T follicular helper cell (primary cell): ENCODE measurements around the gene ZNF615.
"Not testable (repeated sequence)": the region's sequence is repeated elsewhere in the genome, so short reads cannot be mapped to it uniquely, and the experiment has no call there.

Source experiments
- DNase-seq: peaks from one replicate; pipeline ENCODE4 v3.0.0-alpha.2; 2020; ENCODE audit warnings: low read depth

Gene ZNF615

GRCh38 chr19:51980116-51980736, 27.8 kb downstream of the ZNF615 start:
- DNase-seq: no peak

DNA sequence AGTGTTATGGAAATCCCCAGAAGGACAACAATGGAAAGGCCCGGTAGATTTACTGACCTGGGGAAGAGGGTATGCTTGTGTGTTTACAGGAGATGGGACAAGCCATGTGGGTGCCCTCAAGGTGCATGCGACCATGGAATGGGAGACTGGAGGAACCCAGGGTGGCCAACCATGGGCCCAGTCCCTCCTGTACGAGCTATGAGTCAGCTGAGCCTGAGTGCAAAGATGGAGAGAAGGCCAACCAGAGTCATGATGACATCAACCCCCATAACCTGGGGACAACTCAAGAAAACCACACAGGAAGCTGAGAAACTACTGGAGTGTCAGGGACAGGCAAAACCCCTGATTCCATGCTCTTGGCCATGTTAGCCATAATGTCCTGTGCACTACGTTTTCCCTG, 29.1 kb downstream of the ZNF615 start:
- no peak for DNase-seq

DNA sequence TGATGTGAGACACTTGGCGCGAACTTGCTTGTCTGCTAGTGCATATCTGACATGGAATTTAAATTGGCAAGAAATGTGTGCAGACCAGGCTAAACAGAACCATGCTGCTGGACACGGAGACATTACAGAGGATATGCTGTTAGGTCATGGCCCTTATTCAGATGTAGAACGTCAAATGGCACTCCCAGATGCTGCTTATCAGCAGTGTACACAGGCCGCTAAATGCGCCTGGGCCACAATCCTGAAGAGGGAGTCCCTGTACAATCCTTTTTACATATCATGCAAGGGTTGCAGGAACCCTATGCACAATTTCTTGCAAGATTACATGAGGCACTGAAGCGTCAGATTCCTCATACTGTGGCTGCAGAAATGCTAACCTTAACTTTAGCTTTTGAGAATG, 30.7 kb downstream of the ZNF615 start:
- no peak for DNase-seq

DNA sequence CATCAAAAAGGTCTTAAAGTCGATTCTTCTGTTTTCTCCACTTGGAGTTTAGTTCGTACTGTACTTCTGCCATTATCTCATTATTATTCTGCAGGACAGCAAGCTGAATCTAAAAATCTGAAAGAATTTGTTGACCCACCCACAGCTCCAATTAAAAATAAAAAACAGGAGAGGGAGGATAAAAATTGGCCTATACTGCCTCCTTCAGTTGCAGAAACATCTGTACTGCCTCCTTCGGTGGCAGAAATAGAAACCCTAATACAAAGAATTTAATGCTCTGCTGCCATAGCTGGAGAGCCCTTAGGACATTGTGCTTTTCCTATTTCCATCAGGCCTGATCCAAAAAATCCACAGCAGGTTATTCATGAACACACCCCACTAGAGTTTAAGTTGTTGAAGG, 31.2 kb downstream of the ZNF615 start:
- DNase-seq: no peak

GRCh38 chr19:51975787-51976186, 32.2 kb downstream of the ZNF615 start:
- not testable (repeated sequence) for DNase-seq

DNA sequence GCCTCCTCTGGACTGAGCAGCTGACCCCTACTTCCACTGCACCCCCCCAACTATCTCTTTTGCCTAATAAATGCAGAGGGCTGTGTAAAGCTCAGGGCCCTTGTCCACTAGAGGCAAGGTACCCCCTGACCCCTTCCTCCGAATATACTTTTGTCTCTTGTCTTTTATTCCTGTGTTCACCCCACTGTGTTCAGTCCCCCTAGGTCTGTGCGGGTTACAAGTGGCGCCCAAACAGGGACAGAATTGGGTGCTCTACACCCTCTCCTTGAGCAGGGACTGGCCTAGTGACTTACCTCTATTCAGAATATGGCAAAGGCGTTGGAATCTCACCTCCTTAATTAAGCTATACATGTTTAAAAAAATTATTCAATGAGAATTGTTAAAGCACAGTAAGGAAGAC, 36.4 kb downstream of the ZNF615 start:
- DNase-seq: no peak

GRCh38 chr19:51970718-51971117, 37.3 kb downstream of the ZNF615 start:
- DNase-seq: no peak

DNA sequence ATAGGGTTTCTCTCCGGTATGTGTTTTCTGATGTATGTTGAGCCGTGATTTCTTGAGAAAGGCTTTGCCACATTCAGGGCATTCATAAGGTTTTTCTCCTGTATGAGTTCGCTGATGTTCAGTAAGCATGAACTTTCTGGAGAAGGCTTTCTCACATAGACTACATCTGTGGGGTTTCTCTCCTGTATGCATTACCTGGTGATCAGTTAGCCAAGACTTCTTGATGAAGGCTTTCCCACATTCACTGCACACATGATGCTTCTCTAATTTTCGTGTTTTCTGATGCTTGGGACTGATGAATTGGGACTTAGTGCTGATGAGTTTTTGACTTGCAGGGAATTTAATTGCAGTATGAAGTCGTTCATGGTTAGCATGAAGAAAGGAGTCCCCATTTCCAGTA, 42.4 kb downstream of the ZNF615 start:
- no peak for DNase-seq

DNA sequence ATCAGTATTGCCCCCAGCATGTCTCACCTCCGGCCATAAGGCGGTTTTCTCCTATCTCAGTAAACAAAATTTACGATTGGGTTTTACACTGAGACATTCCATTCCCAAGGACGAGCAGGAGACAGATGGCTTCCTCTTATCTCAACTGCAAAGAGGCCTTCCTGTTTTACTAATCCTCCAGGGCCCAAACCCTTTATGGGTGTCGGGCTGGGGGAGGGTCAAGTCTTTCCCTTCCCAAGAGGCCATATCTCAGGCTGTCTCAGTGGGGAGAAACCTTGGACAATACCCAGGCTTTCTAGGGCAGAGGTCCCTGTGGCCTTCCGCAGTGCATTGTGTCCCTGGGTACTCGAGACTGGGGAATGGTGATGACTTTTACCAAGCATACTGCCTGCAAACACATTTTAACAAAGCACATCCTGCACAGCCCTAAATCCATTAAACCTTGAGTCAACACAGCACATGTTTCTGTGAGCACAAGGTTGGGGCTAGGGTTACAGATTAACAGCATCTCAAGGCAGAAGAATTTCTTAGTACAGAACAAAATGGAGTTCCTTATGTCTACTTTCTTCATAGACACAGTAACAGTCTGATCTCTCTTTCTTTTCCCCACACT, 47.3 kb downstream of the ZNF615 start:
- not testable (repeated sequence) for DNase-seq

- no peak for DNase-seq
Measured at GRCh38 chr19:51959791-51960190, 48.2 kb downstream of the ZNF615 start.

DNA sequence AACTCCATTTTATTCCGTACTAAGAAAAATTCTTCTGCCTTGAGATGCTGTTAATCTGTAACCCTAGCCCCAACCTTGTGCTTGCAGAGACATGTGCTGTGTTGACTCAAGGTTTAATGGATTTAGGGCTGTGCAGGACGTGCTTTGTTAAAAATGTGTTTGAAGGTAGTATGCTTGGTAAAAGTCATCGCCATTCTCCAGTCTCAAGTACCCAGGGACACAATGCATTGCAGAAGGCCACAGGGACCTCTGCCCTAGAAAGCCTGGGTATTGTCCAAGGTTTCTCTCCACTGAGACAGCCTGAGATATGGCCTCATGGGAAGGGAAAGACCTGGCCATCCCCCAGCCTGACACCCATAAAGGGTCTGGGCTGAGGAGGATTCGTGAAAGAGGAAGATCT, 50.2 kb downstream of the ZNF615 start:
- DNase-seq: not testable (repeated sequence)

DNA sequence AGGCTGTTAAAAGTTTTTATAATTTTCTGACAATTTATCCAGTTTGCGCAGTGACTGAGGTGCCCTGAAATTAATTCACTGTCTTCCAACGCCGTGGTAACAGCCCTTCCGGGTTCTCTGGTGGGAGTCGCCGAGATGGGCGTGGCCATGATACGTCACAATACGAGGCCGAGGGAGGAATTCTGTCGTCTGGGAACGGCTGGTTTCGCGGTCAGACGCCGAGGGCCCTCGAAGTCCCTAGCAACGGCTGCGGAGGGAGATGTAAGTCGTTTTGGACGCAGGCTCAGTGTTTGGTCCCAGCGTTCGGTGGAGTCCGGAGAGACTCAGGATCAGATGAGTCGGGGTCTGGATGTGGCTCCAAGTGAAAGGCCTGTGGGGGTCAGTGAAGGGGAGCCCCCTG, 59.0 kb downstream of the ZNF615 start:
- DNase-seq: no peak

DNA sequence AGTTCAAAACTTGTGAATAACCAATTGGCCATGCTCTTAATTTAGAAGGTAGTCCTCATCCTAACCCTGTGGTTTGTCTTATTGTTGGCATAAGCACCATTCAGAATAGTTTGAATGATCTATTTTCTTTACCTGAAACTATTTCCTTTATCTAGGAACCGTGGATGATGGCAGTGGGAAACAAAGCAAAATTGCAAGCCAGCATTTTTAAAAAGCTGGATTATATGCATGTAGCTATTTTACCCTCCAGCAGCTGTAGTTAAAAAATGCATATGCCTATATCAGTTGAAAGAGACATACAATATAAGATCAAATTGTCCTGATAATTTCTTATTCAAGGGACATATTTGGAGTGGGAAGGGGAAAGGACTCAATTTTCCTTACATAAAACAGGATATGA, 61.4 kb downstream of the ZNF615 start:
- no peak for DNase-seq

DNA sequence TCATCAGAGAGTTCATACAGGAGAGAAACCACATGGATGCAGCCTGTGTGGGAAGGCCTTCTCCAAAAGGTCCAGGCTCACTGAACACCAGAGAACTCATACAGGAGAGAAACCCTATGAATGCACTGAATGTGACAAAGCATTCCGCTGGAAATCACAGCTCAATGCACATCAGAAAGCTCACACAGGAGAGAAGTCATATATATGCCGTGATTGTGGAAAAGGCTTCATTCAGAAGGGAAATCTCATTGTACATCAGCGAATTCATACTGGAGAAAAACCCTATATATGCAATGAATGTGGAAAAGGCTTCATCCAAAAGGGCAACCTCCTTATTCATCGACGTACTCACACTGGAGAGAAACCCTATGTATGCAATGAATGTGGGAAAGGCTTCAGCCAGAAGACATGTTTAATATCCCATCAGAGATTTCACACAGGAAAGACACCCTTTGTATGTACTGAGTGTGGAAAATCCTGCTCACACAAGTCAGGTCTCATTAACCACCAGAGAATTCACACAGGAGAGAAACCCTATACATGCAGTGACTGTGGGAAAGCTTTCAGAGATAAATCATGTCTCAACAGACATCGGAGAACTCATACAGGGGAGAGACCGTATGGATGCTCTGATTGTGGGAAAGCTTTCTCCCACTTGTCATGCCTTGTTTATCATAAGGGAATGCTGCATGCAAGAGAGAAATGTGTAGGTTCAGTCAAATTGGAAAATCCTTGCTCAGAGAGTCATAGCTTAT, 63.0 kb downstream of the ZNF615 start:
- no peak for DNase-seq
